Activated T-cell treated with anti-CD3 and anti-CD28 coated beads for 1 hour (primary cell): Measurements from ENCODE around the gene NAGS.
"Not testable (repeated sequence)": the region's sequence is repeated elsewhere in the genome, so short reads cannot be mapped to it uniquely, and the experiment has no call there.

Experiments used
- DNase-seq: peaks from one replicate; pipeline ENCODE4 v3.0.0-alpha.2; 2020; ENCODE audit warnings: low read depth

The NAGS gene

GRCh38 chr17:44039829-44040635 is 35.6 kb downstream of the NAGS start:
- no peak for DNase-seq

DNA sequence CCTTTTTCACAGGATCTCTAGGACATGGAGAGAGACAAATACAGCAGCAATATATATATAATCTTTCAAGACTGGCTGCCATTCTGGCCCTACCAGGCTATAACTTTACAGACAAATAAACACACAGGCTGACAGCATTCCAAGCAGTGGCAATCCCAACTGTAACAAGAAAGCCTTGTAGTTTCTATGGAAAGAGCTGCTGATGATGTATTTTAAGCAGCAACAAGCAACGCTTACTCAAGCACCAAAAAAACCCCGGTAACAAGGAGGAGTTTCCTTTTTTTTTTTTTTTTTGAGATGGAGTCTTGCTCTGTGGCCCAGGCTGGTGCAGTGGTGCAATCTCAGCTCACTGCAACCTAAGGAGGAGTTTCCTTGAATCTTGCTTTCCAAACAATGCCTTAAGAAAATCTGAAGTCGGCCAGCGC is 38.9 kb downstream of the NAGS start:
- no peak for DNase-seq

- no peak for DNase-seq
Observed at GRCh38 chr17:44044071-44044470, 39.6 kb downstream of the NAGS start.

- no peak for DNase-seq
Observed at GRCh38 chr17:44045486-44045885, 41.1 kb downstream of the NAGS start.

- DNase-seq = not testable (repeated sequence)
Observed at GRCh38 chr17:44046893-44047292, 42.5 kb downstream of the NAGS start.

GRCh38 chr17:44049294-44050060 is 45.1 kb downstream of the NAGS start:
- no peak for DNase-seq

- DNase-seq = no peak
Observed at GRCh38 chr17:44053125-44053872, 48.9 kb downstream of the NAGS start.
